Liver (tissue), 3 donors: ENCODE measurements around the gene UBAP1.

Source experiments
- CTCF ChIP-seq: fragments of 150-350 bp; IDR thresholded peaks from 2 replicates; pipeline ENCODE4 v1.5.1; 2017; ENCODE audit warnings: improper control_type of control experiment, low read depth, low read length; ENCODE audit not compliant: missing input control
- NR2F2 ChIP-seq: IDR thresholded peaks from 2 replicates; pipeline ENCODE4 v1.6.1; 2016; ENCODE audit warnings: antibody characterized with exemption
- REST ChIP-seq: IDR thresholded peaks from 2 replicates; pipeline ENCODE4 v1.6.1; 2016; ENCODE audit warnings: antibody characterized with exemption, mild to moderate bottlenecking
- TAF1 ChIP-seq: conservative IDR thresholded peaks from 2 replicates; pipeline ENCODE4 v1.6.1; 2016; ENCODE audit warnings: antibody characterized with exemption, mild to moderate bottlenecking
- ZBTB33 ChIP-seq: IDR thresholded peaks from 2 replicates; pipeline ENCODE4 v1.6.1; 2016; ENCODE audit warnings: antibody characterized with exemption
- donor health status: healthy.
- donor health status: healthy.

- TF ChIP-seq REST (no peak), CTCF (no peak), NR2F2 (no peak), TAF1 (no peak), ZBTB33 (no peak)
Observed at GRCh38 chr9:34170237-34170991, 8.4 kb upstream of the UBAP1 start.
